ENCODE data around the gene CKAP4. TPM values are rescaled to one million over a fixed set of nuclear protein-coding genes. Genes with fewer than 3 reads are reported as not detected.

Gene CKAP4
- total RNA-seq, 1 experiment from 2014 or later, result 62.4 TPM

GRCh38 chr12:106192659-106193393, 55.0 kb downstream of the CKAP4 start:
- Histone ChIP-seq H3K56ac (ENCODE audit: insufficient read length, low read depth, low read length) (no peak overlapping the region), H4K5ac (ENCODE audit: insufficient read length, low read depth, low read length) (no peak overlapping the region), H2BK15ac (ENCODE audit: low read depth, low read length) (no peak overlapping the region), H2BK5ac (ENCODE audit: insufficient read length, low read length) (no peak overlapping the region), H3K14ac (ENCODE audit: insufficient read depth, low read length) (no peak overlapping the region), H4K8ac (replicated peaks; ENCODE audit: insufficient read length, low read depth, low read length) (no peak overlapping the region), H3K23me2 (ENCODE audit: insufficient read length, low read depth, low read length, poor library complexity, severe bottlenecking) (no peaks in the 10 kb centered on the region), H3K79me1 (ENCODE audit: insufficient read depth, low read depth, low read length, poor library complexity, severe bottlenecking) (no peaks in the 10 kb centered on the region), H3K27ac (ENCODE audit: insufficient read length, low read depth, low read length) (no peak overlapping the region), H2BK12ac (ENCODE audit: insufficient read length, low read depth, low read length) (no peak overlapping the region), H3K23ac (ENCODE audit: insufficient read length, low read depth, low read length) (no peak overlapping the region), H2AK5ac (ENCODE audit: insufficient read length, low read length) (no peak overlapping the region), H3T11ph (ENCODE audit: low read length) (no peak overlapping the region), H3K79me2 (ENCODE audit: insufficient read depth, low read length) (no peaks in the 10 kb centered on the region), H4K20me1 (ENCODE audit: control insufficient read depth, insufficient read depth, insufficient read length) (no peaks in the 10 kb centered on the region), H2AFZ (ENCODE audit: low read length) (no peak overlapping the region), H3K9ac (ENCODE audit: extremely low read depth, insufficient read length, low read length) (no peak overlapping the region), H3K4me2 (ENCODE audit: insufficient read depth, insufficient read length, low read length) (no peak overlapping the region), H4K91ac (ENCODE audit: insufficient read length, low read depth, low read length) (no peak overlapping the region), H3K27me3 (ENCODE audit: insufficient read depth, low read length) (no peaks in the 10 kb centered on the region), H3K9me3 (ENCODE audit: control insufficient read depth, low read depth, low read length) (no peaks in the 10 kb centered on the region), H2BK20ac (ENCODE audit: low read depth, low read length, poor library complexity, severe bottlenecking) (no peak overlapping the region), H3K18ac (ENCODE audit: insufficient read length, low read depth, low read length) (no peak overlapping the region), H3K4ac (ENCODE audit: low read depth, low read length) (no peak overlapping the region), H2BK120ac (ENCODE audit: low read depth, low read length, poor library complexity, severe bottlenecking) (no peak overlapping the region), H3K4me1 (ENCODE audit: insufficient read depth, low read length) (no peaks in the 10 kb centered on the region)
- Mint-ChIP-seq H3K36me3 (ENCODE audit: insufficient read depth in 1 of 3, low read depth in 3 of 3) (no peaks in the 10 kb centered on the region), H3K4me3 (no peak overlapping the region), H3K27me3 (ENCODE audit: low read depth) (peaks cover 6% of the 10 kb centered on the region), H3K9me3 (no peaks in the 10 kb centered on the region), H3K27ac (peak overlapping the region in 1 of 3 experiments; percentile 50; a peak in 1 of 7 replicates), H3K4me1 (peaks cover 6 to 16% of the 10 kb centered on the region in 2 experiments)
- DNase-seq, result no peak
- no CpG with 5 or more reads among the region's 4 CpGs for WGBS (ENCODE audit: extremely low coverage, insufficient read length, low lambda C conversion rate)
- no peak for TF ChIP-seq CTCF (conservative IDR thresholded peaks at IDR 0.05)

All from H9 (cell line).